ENCODE measurements around the gene EMC7. TPM values are rescaled to one million over a fixed set of nuclear protein-coding genes. Genes with fewer than 3 reads are reported as not detected.
A peak's percentile ranks its signal among the peaks of the same experiment; 100 is the strongest.

EMC7 gene
- total and polyA plus RNA-seq, 2 of the 13 experiments (the other 11 are each of a cell fraction or from before 2014, with no cell fraction given): 46.8 to 113 TPM

GRCh38 chr15:34101366-34102174 is at the start of gene EMC7, which contains the start of gene PGBD4 (continued):
- TF ChIP-seq ZSCAN5A (CRISPR knock-in tag; IDR thresholded peaks at IDR 0.05; ENCODE audit: borderline replicate concordance) (no peak), CBFB (CRISPR knock-in tag; IDR thresholded peaks at IDR 0.05) (peak; percentile 40; the same call in 1 of the 2 replicates), CREBL2 (CRISPR knock-in tag; IDR thresholded peaks at IDR 0.05; ENCODE audit: borderline replicate concordance) (0 out of 2 replicates have a peak, but pooled peaks have one; percentile 27), SATB2 (CRISPR knock-in tag; IDR thresholded peaks at IDR 0.05) (no peak), TRIM22 (IDR thresholded peaks at IDR 0.05) (no peak), ZNF350 (CRISPR knock-in tag; IDR thresholded peaks at IDR 0.05; ENCODE audit: borderline replicate concordance, low read depth) (peak; percentile 89), ZNF280D (CRISPR knock-in tag; IDR thresholded peaks at IDR 0.05) (peak; percentile 39; the same call in 1 of the 2 replicates), HOXA5 (CRISPR knock-in tag; IDR thresholded peaks at IDR 0.05) (peak; percentile 40; the same call in 1 of the 2 replicates), HINFP (CRISPR knock-in tag; IDR thresholded peaks at IDR 0.05; ENCODE audit: low read depth) (no peak), ZNF776 (CRISPR knock-in tag; IDR thresholded peaks at IDR 0.05) (no peak), THAP9 (CRISPR knock-in tag; IDR thresholded peaks at IDR 0.05; ENCODE audit: borderline replicate concordance) (peak; percentile 100), NFYB (CRISPR knock-in tag; IDR thresholded peaks at IDR 0.05) (peak; percentile 93), SP140L (CRISPR knock-in tag; IDR thresholded peaks at IDR 0.05; ENCODE audit: borderline replicate concordance) (no peak), E2F5 (CRISPR knock-in tag; conservative IDR thresholded peaks at IDR 0.05) (no peak), NR2F1 (CRISPR knock-in tag; IDR thresholded peaks at IDR 0.05) (no peak), DR1 (CRISPR knock-in tag; IDR thresholded peaks at IDR 0.05) (peak; percentile 57; the same call in 1 of the 2 replicates)

Measured in HepG2 (cell line).